HG02840 (cell line): ENCODE measurements around the gene SLU7.

Experiments used
- ATAC-seq: cut with Tn5 transposase; IDR thresholded peaks from one replicate; pipeline ENCODE4 v1.9.1; 2021; ENCODE audit warnings: mild to moderate bottlenecking, moderate library complexity, moderate number of reproducible peaks; ENCODE audit not compliant: unreplicated experiment, low FRiP score

SLU7 gene

GRCh38 chr5:160370713-160371034 is 48.2 kb downstream of the SLU7 start:
- ATAC-seq, result no peak

DNA sequence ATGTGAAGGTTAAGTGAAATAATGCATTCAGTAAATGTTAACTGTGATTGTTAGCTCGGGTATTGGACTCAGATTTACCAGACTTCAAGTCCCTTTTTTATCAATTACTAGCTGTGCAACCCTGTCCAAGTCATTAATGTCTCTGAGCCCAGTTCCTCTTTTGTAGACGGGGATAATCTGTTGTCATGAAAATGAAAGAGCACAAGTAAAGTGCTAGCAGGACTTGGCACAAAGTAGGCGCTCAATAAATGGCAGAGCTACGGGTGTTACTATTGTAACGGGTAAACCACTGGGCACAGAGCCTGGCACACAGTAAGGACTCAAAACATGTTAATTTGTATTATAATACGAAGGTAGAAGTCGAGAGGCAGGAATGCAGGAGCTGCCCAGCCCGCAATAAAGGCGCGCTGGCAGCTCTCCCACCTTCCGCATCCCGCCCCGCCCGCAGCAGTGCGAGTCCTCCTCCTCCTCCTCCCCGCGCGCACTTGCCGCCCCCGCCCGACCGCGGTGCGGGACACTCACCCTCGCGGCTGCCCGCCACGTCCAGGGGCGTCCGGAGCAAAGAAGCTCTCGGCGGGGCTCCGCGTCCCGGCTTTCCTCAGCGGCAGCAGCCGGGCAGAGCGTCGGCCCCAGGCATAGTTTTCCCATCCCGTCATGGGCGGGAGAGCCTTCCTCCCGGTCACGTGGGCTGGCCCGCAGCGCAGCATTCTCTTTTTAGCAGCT is 48.7 kb downstream of the SLU7 start, which contains the start of gene C1QTNF2:
Gene C1QTNF2 (minus strand): TSS at position 637 of the 723 bp plus-strand sequence. CDS start 15,615 bp downstream, outside the sequence.
- no peak for ATAC-seq

DNA sequence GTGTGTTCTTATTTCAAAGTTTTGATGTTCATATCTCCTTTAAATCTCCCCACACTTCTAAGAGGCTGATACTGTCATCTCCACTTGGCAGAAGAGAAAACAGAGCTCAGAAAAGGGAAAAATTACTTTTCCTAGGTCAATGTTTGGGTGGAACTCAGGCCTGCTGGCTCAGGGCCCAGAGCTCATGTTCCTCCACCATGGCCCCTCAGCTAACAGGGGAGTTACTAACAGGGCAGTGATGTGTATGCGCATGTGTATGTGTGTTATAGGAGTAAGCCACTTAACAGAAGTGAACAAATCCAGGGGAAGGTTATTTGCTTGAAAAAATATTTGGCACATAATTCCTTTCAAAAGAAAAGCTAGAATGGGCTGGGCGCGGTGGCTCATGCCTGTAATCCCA is 51.0 kb downstream of the SLU7 start:
- no peak for ATAC-seq

- ATAC-seq, result no peak
Observed at GRCh38 chr5:160367261-160367660, 51.6 kb downstream of the SLU7 start.

DNA sequence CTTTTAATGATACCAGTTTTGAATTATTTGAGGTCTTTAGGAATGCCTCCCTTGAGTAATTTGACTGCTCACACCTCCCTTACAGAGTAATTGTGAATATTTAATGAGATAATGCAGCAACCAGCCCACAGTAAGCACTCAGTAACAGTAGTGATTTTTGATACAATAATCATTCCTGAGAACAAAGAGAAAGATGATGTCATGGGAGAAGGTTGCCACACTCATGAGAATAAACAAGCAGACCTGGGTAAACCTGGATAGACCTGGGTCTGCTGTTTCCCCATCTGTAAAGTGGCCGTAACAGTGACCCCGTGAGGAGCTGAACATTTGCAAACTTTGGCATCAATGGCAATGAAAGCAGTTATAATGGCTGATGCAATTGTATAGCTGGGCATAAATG is 52.7 kb downstream of the SLU7 start:
- no peak for ATAC-seq

GRCh38 chr5:160363660-160364395 is 55.1 kb downstream of the SLU7 start:
- ATAC-seq, result no peak

DNA sequence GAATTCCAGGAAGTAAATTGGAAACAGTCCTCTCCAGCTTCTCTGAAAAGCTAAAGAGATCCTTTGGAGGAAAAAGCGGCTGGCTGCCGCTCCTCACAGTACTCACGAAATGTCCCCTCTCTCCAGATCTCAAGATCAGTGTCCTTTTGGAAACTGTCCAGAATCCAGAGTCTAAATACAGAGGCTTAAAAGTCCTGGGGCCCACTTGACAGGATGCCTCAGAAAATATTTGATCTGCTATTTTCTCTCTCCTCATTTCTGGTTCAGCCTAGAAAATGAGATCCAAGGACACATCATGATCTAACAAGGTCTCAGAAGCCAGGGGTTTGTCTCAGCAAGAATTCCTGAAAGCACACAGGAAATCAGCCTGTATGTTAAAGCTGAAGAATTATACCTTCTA is 55.7 kb downstream of the SLU7 start:
- no peak for ATAC-seq

DNA sequence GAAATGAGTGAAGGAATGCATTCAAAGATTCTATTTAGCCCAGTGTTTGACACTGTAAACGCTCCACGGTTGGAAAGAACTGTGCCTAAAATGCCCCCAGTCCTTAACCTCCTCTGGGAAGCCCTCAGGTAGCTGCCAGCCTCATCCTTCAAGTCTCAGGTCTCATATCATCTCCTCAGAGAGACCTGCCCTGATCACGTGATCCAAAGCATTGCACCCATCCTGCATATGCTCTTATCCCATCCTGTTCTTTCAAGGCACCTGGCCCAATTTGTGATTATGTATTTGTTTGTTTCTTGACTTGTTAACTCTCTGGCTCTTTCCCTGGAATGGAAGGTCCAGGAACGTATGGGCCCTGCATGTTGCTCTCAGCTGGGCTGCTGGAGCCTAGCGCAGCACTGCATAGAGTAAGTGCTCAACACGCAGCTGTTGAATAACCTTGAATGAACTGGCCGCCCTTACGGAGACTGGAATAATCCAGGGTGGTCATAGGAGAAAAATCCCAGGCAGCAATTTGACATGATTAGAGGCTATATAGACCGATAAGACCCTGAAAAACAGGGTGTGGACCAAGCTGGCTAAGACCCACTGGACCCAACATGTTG is 57.2 kb downstream of the SLU7 start:
- no peak for ATAC-seq

GRCh38 chr5:160360310-160360709 is 58.6 kb downstream of the SLU7 start:
- ATAC-seq, result no peak

GRCh38 chr5:160359816-160360215 is 59.1 kb downstream of the SLU7 start:
- no peak for ATAC-seq

- ATAC-seq, result no peak
Observed at GRCh38 chr5:160359242-160359641, 59.6 kb downstream of the SLU7 start.

DNA sequence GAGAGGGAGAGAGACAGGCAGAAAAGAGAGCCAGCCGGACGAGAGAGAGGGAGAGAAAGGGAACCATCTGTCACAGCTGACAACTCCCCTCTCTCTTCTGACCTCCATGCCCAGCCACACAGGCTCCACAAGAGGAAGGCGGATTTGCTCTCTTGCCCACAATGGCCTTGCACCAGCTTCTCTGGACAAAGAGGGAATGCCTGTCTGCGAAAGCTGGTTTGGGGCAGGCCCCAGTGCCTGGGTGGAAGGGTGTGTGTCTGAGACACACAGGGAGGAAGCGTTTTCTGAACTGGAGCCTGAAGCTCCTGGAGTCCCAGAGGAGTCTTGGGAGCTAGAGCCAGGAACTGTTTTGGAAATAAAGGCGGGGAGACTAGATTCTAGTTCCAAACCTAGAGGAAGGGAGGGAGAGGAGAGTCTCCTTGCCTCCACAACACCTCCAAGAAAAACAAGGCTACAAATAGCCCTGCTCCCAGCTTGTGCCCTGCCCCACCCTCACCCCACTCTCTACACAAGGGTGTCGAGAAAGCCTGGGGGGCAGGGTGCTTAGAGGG is 60.9 kb downstream of the SLU7 start:
- ATAC-seq, result no peak

GRCh38 chr5:160357394-160357793 is 61.5 kb downstream of the SLU7 start:
- ATAC-seq, result no peak

DNA sequence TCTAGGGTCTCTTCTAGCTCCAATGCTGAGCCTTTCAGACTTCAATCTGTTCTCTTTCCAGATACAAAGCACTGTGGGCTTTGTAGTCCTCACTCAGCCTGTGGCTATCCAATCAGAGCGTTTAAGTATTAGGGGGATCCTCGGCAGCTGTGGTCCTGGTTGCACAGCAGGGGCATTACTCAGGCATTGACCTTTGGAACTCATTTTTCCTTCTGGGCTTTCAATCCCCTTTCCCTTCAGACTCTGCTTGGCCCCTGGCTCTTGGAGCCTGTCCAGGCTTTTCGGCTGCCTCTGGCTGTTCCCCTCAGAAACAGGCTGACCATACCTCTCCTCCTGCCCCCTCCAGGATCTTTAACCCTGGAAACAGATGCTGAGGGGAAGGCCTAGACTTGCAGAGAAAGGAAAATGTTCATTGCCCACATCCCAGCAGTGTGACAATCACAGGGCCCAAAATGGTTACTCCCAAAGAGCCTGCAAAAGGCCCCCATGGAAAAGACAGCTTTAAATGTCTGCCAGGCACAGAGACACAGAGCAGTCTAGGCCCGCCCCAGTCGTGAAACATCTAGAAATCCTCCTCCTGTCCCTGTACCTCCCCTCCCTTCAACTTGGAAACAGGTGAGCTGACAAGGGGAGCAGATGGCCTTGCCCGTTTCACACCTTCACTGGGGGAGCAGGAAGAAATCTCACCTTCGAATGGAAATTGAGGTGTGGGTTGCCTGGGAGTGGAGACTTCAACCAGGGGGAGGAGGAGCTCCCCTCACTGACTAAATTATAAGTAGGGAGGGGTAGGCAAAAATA is 62.1 kb downstream of the SLU7 start:
- no peak for ATAC-seq

DNA sequence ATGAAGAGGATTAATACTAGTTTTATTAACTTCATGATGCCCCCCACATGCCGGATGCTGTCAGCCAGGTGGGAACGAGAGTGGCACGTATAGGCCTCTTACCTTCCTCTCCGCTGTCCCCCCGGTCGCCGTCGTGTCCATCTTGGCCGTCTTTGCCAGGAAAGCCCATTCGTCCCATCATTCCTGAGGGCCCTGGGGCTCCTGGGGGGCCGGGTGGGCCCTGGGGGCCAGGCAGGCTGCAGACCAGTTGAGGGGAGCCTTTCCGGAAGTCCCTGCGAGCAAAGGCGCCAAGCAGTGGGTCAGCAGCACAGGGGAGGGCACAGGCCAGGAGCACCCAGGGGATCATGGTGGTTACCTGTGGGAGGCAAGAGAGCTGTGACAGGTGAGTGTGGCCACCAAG is 64.2 kb downstream of the SLU7 start:
- ATAC-seq, result no peak

DNA sequence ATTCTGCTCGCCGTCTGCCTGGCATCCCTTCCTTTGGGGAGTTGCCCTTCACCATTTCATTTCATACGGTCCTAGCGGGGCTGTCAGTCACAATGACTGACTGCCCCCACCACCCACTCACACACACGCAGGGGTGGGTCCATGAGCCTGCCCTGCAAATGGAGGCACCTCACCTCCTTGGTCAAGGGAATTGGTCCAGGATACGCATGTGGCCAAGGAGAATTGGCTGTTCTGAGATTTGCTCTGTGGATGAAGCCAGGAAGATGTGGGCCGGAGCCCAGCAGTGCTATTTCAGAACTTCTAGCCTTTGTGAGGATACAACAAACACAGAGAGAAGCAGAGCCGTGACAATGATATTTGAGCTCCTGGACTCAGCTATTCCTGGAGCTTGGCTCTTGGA is 65.5 kb downstream of the SLU7 start:
- no peak for ATAC-seq

DNA sequence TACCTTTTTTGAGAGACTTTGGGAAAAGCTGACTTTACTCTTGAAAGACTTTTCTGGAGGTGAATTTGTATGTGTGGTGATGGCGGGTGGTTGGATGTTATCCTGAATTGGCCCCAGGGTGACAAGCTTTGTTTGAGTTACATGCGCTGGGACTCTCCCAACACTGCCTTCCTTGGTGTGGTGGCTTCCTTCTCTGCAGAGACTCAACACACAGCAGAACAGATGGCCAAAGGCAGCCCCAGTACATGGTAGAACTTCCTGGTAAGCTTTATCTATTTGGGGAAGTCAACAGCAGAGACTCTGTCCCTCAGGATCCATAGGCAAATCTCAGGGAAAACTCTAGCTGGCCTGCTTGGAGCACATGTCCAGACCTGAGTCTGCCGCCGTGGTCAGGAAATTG is 66.6 kb downstream of the SLU7 start:
- ATAC-seq, result no peak
